GM12878 (cell line): ENCODE results near the gene FGF12.

Experiments
- CTCF ChIP-seq, 3 experiments: IDR thresholded peaks in 2 of 3; conservative IDR thresholded peaks in 1 of 3; 2 replicates each; pipeline ENCODE4 v1.5.1; 2011; ENCODE audit warnings: low read depth in 3 of 3, low read length in 3 of 3, mild to moderate bottlenecking in 3 of 3, control low read depth in 2 of 3, moderate library complexity in 2 of 3, inconsistent platforms in 1 of 3, mixed read lengths in 1 of 3; ENCODE audit not compliant: control insufficient read depth in 2 of 3, insufficient read depth in 1 of 3; ENCODE audit errors: extremely low read depth in 1 of 3
- EZH2 ChIP-seq: IDR thresholded peaks from 2 replicates; pipeline ENCODE4 v1.6.1; 2012; ENCODE audit warnings: low read depth, mild to moderate bottlenecking, control low read depth, inconsistent platforms, low read length, borderline replicate concordance; ENCODE audit not compliant: control insufficient read depth
- RBBP5 ChIP-seq: fragments of 200-600 bp; sonication (generic); conservative IDR thresholded peaks from 2 replicates; pipeline ENCODE4 v1.6.1; 2016
- SUZ12 ChIP-seq: fragments of 200-600 bp; sonication (generic); IDR thresholded peaks from one replicate; pipeline ENCODE4 v1.6.1; 2018; ENCODE audit warnings: antibody characterized with exemption, mild to moderate bottlenecking; ENCODE audit not compliant: unreplicated experiment

DNA sequence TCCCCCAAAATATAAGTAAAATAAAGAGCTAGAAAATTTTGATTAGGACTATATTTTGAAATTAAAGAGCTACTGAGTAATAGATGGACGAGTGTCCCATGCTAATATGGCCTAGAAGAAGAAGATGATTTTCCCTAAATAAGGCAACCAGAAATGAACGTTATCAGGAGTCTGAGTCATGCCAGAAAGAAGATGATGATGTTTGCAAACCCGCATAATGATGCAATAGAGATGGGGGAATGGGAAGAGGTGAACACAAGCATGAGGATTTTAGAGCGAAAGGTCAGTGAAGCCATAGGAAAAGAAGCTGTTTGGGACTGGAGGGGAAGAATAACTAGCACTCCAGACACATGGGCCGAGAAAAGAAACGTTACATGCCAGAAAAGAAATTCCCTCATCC lies 71.7 kb downstream of the FGF12 start:
- TF ChIP-seq RBBP5 = no peak
- TF ChIP-seq EZH2 = no peak
- TF ChIP-seq SUZ12 = no peak
- no peak for TF ChIP-seq CTCF (IDR thresholded peaks at IDR 0.05 in 2 of 3, conservative IDR thresholded peaks at IDR 0.05 in 1 of 3; ENCODE audit: control insufficient read depth in 2 of 3, extremely low read depth in 1 of 3, insufficient read depth in 1 of 3, low read depth in 3 of 3, low read length in 3 of 3)
